ENCODE results near the gene PTPRN2.

The PTPRN2 gene

GRCh38 chr7:157863906-157864810 lies 723.5 kb downstream of the PTPRN2 start:
- peak; percentile 15 for DNase-seq

GRCh38 chr7:157863176-157863575 lies 724.4 kb downstream of the PTPRN2 start:
- no peak for DNase-seq

- DNase-seq: no peak
Measured at GRCh38 chr7:157862731-157863130, 724.9 kb downstream of the PTPRN2 start.

- no peak for DNase-seq
Measured at GRCh38 chr7:157861551-157861950, 726.1 kb downstream of the PTPRN2 start.

GRCh38 chr7:157861031-157861491 lies 726.6 kb downstream of the PTPRN2 start:
- no peak for DNase-seq

GRCh38 chr7:157860406-157860805 lies 727.2 kb downstream of the PTPRN2 start:
- DNase-seq: no peak

- DNase-seq: no peak
Measured at GRCh38 chr7:157859915-157860314, 727.7 kb downstream of the PTPRN2 start.

GRCh38 chr7:157857578-157858075 lies 730.0 kb downstream of the PTPRN2 start:
- DNase-seq: no peak

GRCh38 chr7:157856873-157857577 lies 730.6 kb downstream of the PTPRN2 start:
- DNase-seq: no peak

- DNase-seq: no peak
Measured at GRCh38 chr7:157855452-157856213, 732.0 kb downstream of the PTPRN2 start.

GRCh38 chr7:157855016-157855415 lies 732.6 kb downstream of the PTPRN2 start:
- DNase-seq: no peak

- no peak for DNase-seq
Measured at GRCh38 chr7:157854066-157854891, 733.3 kb downstream of the PTPRN2 start.

GRCh38 chr7:157853789-157854065 lies 733.9 kb downstream of the PTPRN2 start:
- DNase-seq: no peak

GRCh38 chr7:157853076-157853788 lies 734.4 kb downstream of the PTPRN2 start:
- no peak for DNase-seq

- peak; percentile 85 for DNase-seq
Measured at GRCh38 chr7:157851501-157852067, 736.0 kb downstream of the PTPRN2 start.

GRCh38 chr7:157850481-157851444 lies 736.9 kb downstream of the PTPRN2 start:
- DNase-seq: no peak

GRCh38 chr7:157849726-157850125 lies 737.9 kb downstream of the PTPRN2 start:
- DNase-seq: no peak

- no peak for DNase-seq
Measured at GRCh38 chr7:157849341-157849596, 738.4 kb downstream of the PTPRN2 start.

- no peak for DNase-seq
Measured at GRCh38 chr7:157848508-157849340, 738.9 kb downstream of the PTPRN2 start.
